K562 (cell line): ENCODE data around the gene ABHD12. TPM values are rescaled to one million over a fixed set of nuclear protein-coding genes. Genes with fewer than 3 reads are reported as not detected.

Experiments used
- ATAC-seq: fragments of 200-7000 bp; cut with Tn5 transposase; 3 replicates; pipeline ENCODE4 v1.9.1; 2020; ENCODE audit warnings: moderate library complexity
- BruUV-seq: library from RNA; stranded (reverse); fragments of 400-500 nt; replicated peaks from 2 replicates; lab custom pipeline; 2021; lab: Mats Ljungman, UMichigan
- CTCF ChIA-PET: fragments of 300-600 bp; formaldehyde crosslinking; extraction: SDS; loops from one replicate; lab custom pipeline; 2021; ENCODE audit warnings: low intra/inter-chr PET ratio; lab: Yijun Ruan, JAX
- POLR2A ChIA-PET: fragments of 300-600, 350-650 bp; sonication (Branson Sonifier 250); formaldehyde crosslinking; extraction: SDS; loops from one replicate; lab custom pipeline; 2021; ENCODE audit warnings: antibody characterized with exemption, inconsistent platforms; lab: Yijun Ruan, JAX
- DNase-seq, 4 experiments: peaks; one replicate each; pipeline versions ENCODE4 v3.0.0 to v3.0.0-alpha.2; 2011 to 2018; ENCODE audit warnings: low spot score in 3 of 4, mixed read lengths in 3 of 4; ENCODE audit errors: extremely low read depth in 1 of 4
- FAIRE-seq: peaks from 2 replicates; lab custom pipeline; 2011; peaks lifted over from hg19 to GRCh38; lab: Jason Lieb, UNC
- H2AFZ ChIP-seq: 2 replicates; pipeline ENCODE4 v1.6.0; 2011; ENCODE audit warnings: low read depth, low read length, control low read depth, inconsistent platforms
- H3K27ac ChIP-seq: fragments of 200-600 bp; 3 replicates; pipeline ENCODE4 v1.8.0; 2011; ENCODE audit warnings: low read depth, mild to moderate bottlenecking, control low read depth, inconsistent platforms, low read length, moderate library complexity, mixed read lengths; ENCODE audit errors: extremely low read depth
- H3K27me3 ChIP-seq, 2 experiments: fragments of 300-600 bp in 1 of 2; 2 replicates in 1 of 2; 3 replicates in 1 of 2; pipeline versions ENCODE4 v1.6.0 to v1.8.0; 2011; ENCODE audit warnings: inconsistent platforms in 2 of 2, low read length in 2 of 2, mild to moderate bottlenecking in 1 of 2, mixed read lengths in 1 of 2, moderate library complexity in 1 of 2; ENCODE audit not compliant: control insufficient read depth in 2 of 2, insufficient read depth in 2 of 2
- H3K36me3 ChIP-seq: fragments of 300-600 bp; 3 replicates; pipeline ENCODE4 v1.8.0; 2011; ENCODE audit warnings: mild to moderate bottlenecking, low read length, inconsistent platforms; ENCODE audit not compliant: control insufficient read depth, insufficient read depth
- H3K4me1 ChIP-seq, 2 experiments: fragments of 200-600 bp in 1 of 2; replicated peaks in 1 of 2; 2 replicates in 1 of 2; 3 replicates in 1 of 2; pipeline versions ENCODE4 v1.5.1 to v1.8.0; 2011; ENCODE audit warnings: inconsistent platforms in 2 of 2, low read length in 2 of 2, mild to moderate bottlenecking in 1 of 2, mixed read lengths in 1 of 2, moderate library complexity in 1 of 2; ENCODE audit not compliant: control insufficient read depth in 2 of 2, insufficient read depth in 2 of 2
- H3K4me2 ChIP-seq: 2 replicates; pipeline ENCODE4 v1.6.1; 2011; ENCODE audit warnings: low read length, control low read depth, inconsistent platforms, mixed read lengths; ENCODE audit not compliant: insufficient read depth
- H3K4me3 ChIP-seq: fragments of 200-600 bp; sonication (generic), shearing (Covaris generic); 2 replicates; pipeline ENCODE4 v1.5.1; 2016; ENCODE audit warnings: control low read depth, inconsistent platforms
- H3K79me2 ChIP-seq: fragments of 200-600 bp; 3 replicates; pipeline ENCODE4 v1.8.0; 2011; ENCODE audit warnings: low read length, inconsistent platforms; ENCODE audit not compliant: control insufficient read depth, insufficient read depth
- H3K9ac ChIP-seq, 2 experiments: 2 replicates each; pipeline versions ENCODE4 v1.6.0 to v1.6.1; 2011; ENCODE audit warnings: low read depth in 2 of 2, low read length in 2 of 2, control low read depth in 1 of 2, inconsistent platforms in 1 of 2, mild to moderate bottlenecking in 1 of 2, mixed read lengths in 1 of 2; ENCODE audit not compliant: insufficient read depth in 1 of 2
- H3K9me1 ChIP-seq: one replicate; pipeline ENCODE4 v1.6.0; 2011; ENCODE audit warnings: inconsistent platforms, mild to moderate bottlenecking, low read length, moderate library complexity; ENCODE audit not compliant: control insufficient read depth, insufficient read depth
- H3K9me3 ChIP-seq: replicated peaks from 2 replicates; pipeline ENCODE4 v1.5.1; 2011; ENCODE audit warnings: low read depth, low read length, inconsistent platforms; ENCODE audit not compliant: control insufficient read depth, insufficient read depth
- H4K20me1 ChIP-seq: replicated peaks from 2 replicates; pipeline ENCODE4 v1.6.1; 2011; ENCODE audit warnings: low read length, inconsistent platforms, mixed read lengths; ENCODE audit not compliant: control insufficient read depth, insufficient read depth
- EGR1 ChIP-seq: fragments of 450-650 bp; conservative IDR thresholded peaks from 2 replicates; pipeline ENCODE4 v1.6.1; 2017; ENCODE audit warnings: mild to moderate bottlenecking
- HOMEZ ChIP-seq: fragments of 250-450 bp; sonication (Bioruptor Pico); IDR thresholded peaks from 2 replicates; pipeline ENCODE4 v1.4.0; 2020; ENCODE audit warnings: mild to moderate bottlenecking, moderate library complexity
- KDM2B ChIP-seq: fragments of 250-450 bp; sonication (Bioruptor Pico); IDR thresholded peaks from 2 replicates; pipeline ENCODE4 v1.8.0; 2021; ENCODE audit warnings: mild to moderate bottlenecking, moderate library complexity
- NBN ChIP-seq: fragments of 450-650 bp; IDR thresholded peaks from 2 replicates; pipeline ENCODE4 v1.6.1; 2016; ENCODE audit warnings: low read depth, mild to moderate bottlenecking
- POLR2G ChIP-seq: fragments of 200-400 bp; formaldehyde crosslinking; IDR thresholded peaks from 2 replicates; pipeline ENCODE4 v1.6.1; 2017; ENCODE audit warnings: low read depth, mild to moderate bottlenecking, antibody characterized with exemption, low read length, moderate library complexity
- RB1 ChIP-seq: fragments of 450-650 bp; IDR thresholded peaks from 2 replicates; pipeline ENCODE4 v1.6.1; 2017; ENCODE audit warnings: low read depth, mild to moderate bottlenecking
- SMARCC2 ChIP-seq: fragments of 450-650 bp; IDR thresholded peaks from 2 replicates; pipeline ENCODE4 v1.6.1; 2017; ENCODE audit warnings: antibody characterized with exemption, moderate library complexity, mild to moderate bottlenecking, low read depth
- ZBTB49 ChIP-seq: sonication (generic); formaldehyde crosslinking; IDR thresholded peaks from 2 replicates; pipeline ENCODE4 v1.8.0; 2022; ENCODE audit warnings: missing genetic modification reagents, mild to moderate bottlenecking, borderline replicate concordance
- WGBS: fragments of 100-300 bp; shearing (Covaris generic); methylation state at CpG from one replicate; pipeline ENCODE4 v1.1.6; 2016; ENCODE audit warnings: low coverage, mixed read lengths; ENCODE audit not compliant: insufficient coverage; ENCODE audit errors: missing lambda C conversion rate; 5-methylcytosine and 5-hydroxymethylcytosine counted together
- in situ Hi-C: fragments of 300-500 bp; cut with MboI; formaldehyde crosslinking; loops from 4 replicates; pipeline ENCODE4 v1.15.0; 2018; ENCODE audit warnings: inconsistent platforms, mixed read lengths
- intact Hi-C: fragments of 100-400 bp; cut with micrococcal nuclease; formaldehyde crosslinking; loops from 2 replicates; pipeline ENCODE4 v1.14.2; 2022
- polyA plus RNA-seq, 8 experiments: library from polyadenylated mRNA; depleted of rRNA in 4 of 8; stranded (reverse) in 5 of 8; unstranded in 3 of 8; fragments of >200 nt; fragmentation: Nextera tagmentation in 2 of 8; fragmentation: Illumina TruSeq in 1 of 8; extraction: Ambion mirVana in 2 of 8; extraction: Trizol in 1 of 8; gene quantifications; 2 replicates each; pipeline versions ENCODE4 v1.2.1 to v1.2.3, GENCODE V29; 2011 to 2014; ENCODE audit warnings: inconsistent platforms in 1 of 8, missing spikeins in 1 of 8
- total RNA-seq, 7 experiments: library from RNA; depleted of rRNA in 6 of 7; stranded (reverse); fragments of >200 nt in 6 of 7; fragmentation: Illumina TruSeq in 2 of 7; extraction: Trizol in 2 of 7; gene quantifications; 2 replicates each; pipeline versions ENCODE4 v1.2.1 to v1.2.3, GENCODE V29; 2011 to 2021; ENCODE audit warnings: low replicate concordance in 1 of 7
- TF ChIP-seq, protein P1 (sequence below): fragments of 450-650 bp; IDR thresholded peaks from 2 replicates; pipeline ENCODE4 v1.6.1; 2017; ENCODE audit warnings: mild to moderate bottlenecking, moderate library complexity

ABHD12 gene
- total and polyA plus RNA-seq, 9 of the 15 experiments (the other 6 are each of a cell fraction or from before 2014, with no cell fraction given): 0.65 to 15.6 (median 9.1) TPM

DNA sequence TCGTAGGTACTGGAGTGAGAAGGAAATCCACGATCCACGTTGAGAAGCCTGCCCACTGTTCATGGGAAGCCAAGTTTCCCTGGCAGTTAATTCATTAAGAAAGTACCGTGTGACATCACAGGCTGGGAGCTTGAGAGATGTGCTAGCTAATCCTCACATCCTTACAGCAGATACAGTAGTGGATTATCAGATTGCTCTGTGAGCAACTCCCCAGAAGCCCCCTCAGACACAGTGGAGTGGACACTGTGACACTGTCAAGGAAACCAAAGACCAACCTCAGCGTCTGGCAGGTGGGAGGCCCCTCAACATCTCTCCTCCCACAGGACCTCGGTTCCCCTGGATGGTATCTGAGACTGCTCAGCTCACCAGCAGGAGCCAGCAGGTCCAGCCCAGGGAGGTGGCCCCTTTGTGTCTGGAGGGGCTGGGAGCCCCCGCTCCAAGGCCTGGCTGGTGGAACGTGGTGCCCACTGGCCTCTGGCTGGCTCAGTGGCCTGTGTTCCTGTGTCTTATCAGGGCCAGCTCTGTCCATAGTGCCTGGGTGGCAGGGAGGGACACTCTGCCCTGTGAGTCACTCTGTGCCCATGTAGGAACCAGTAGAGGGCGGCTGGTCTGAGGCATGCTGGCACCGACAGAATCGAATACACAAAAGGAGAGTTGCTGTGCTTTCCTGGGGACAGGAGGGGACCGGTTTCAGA lies 135.5 kb downstream of the ABHD12 start:
- Histone ChIP-seq H3K27ac (no peak overlapping the region), H3K9me3 (no peaks in the 10 kb centered on the region), H3K4me3 (no peak overlapping the region)
- ATAC-seq: no peak
- WGBS: 79% methylated on average over 9 of the region's 12 CpGs
- in situ Hi-C loops: no loop called here
- TF ChIP-seq HOMEZ (CRISPR knock-in tag) (no peak), RB1 (no peak), NBN (no peak), SMARCC2 (no peak), KDM2B (CRISPR knock-in tag) (no peak), EGR1 (no peak), POLR2G (peak; percentile 38; the same call in 1 of the 2 replicates), ZBTB49 (no peak)
- TF ChIP-seq, protein P1, sequence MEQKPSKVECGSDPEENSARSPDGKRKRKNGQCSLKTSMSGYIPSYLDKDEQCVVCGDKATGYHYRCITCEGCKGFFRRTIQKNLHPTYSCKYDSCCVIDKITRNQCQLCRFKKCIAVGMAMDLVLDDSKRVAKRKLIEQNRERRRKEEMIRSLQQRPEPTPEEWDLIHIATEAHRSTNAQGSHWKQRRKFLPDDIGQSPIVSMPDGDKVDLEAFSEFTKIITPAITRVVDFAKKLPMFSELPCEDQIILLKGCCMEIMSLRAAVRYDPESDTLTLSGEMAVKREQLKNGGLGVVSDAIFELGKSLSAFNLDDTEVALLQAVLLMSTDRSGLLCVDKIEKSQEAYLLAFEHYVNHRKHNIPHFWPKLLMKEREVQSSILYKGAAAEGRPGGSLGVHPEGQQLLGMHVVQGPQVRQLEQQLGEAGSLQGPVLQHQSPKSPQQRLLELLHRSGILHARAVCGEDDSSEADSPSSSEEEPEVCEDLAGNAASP: no peak
- TF ChIP-seq, all 486 proteins: peak for 1
- Histone ChIP-seq H2AFZ (no peak overlapping the region), H3K4me1 (peaks cover 5 to 6% of the 10 kb centered on the region in 2 experiments; a peak in 4 of 5 replicates), H3K79me2 (peaks cover 12% of the 10 kb centered on the region), H3K9me1 (no peaks in the 10 kb centered on the region), H3K27me3 (no peaks in the 10 kb centered on the region), H3K9ac (no peak overlapping the region), H3K4me2 (no peak overlapping the region), H3K36me3 (peaks cover 12% of the 10 kb centered on the region; the same call in 1 of the 3 replicates), H4K20me1 (no peaks in the 10 kb centered on the region)
- no TSS peak for BruUV-seq
- intact Hi-C loops: no loop called here
- FAIRE-seq (no peak), DNase-seq (no peak)
- CTCF ChIA-PET: no interaction called here
- POLR2A ChIA-PET: interaction anchor here (1.0 kb wide), 1 partner anchor 19 kb away, joined by 3 read pairs; no protein-coding TSS in a partner anchor
